H1 (cell line): ENCODE data around the gene GNAQ. TPM values are rescaled to one million over a fixed set of nuclear protein-coding genes. Genes with fewer than 3 reads are reported as not detected.

Experiments
- EGR1 ChIP-seq: IDR thresholded peaks from 2 replicates; pipeline ENCODE4 v1.6.1; 2011; ENCODE audit warnings: low read depth, low read length, borderline replicate concordance
- SP1 ChIP-seq: IDR thresholded peaks from 2 replicates; pipeline ENCODE4 v1.6.1; 2011; ENCODE audit warnings: low read depth, low read length
- SP4 ChIP-seq: IDR thresholded peaks from 2 replicates; pipeline ENCODE4 v1.6.1; 2012; ENCODE audit warnings: low read length, inconsistent platforms
- TBP ChIP-seq: IDR thresholded peaks from 2 replicates; pipeline ENCODE4 v1.6.1; 2011; ENCODE audit warnings: low read depth, low read length, improper control_type of control experiment
- polyA plus RNA-seq, 7 experiments: library from polyadenylated mRNA; depleted of rRNA in 3 of 7; stranded (reverse) in 5 of 7; unstranded in 2 of 7; fragments of >200 nt in 5 of 7; fragments of 200-250 nt in 2 of 7; gene quantifications; 1 replicate in 5 of 7; 2 replicates in 1 of 7; 4 replicates in 1 of 7; pipeline versions ENCODE4 v1.2.1 to v1.2.3, GENCODE V29; 2011 to 2013; ENCODE audit warnings: missing spikeins in 2 of 7, mixed read lengths in 2 of 7
- total RNA-seq: library from RNA; stranded (reverse); fragmentation: NEBNext Ultra II Directional; extraction: Animal tissue kit (Norgen Biotek cat#: 25700); gene quantifications from 2 replicates; pipeline ENCODE4 v1.2.1, GENCODE V29; 2021
- TF ChIP-seq, protein P1 (sequence below): fragments of 300-600 bp; sonication (generic); IDR thresholded peaks from 2 replicates; pipeline ENCODE4 v1.7.1; 2012; ENCODE audit warnings: low read length, moderate library complexity, mild to moderate bottlenecking, inconsistent platforms; ENCODE audit not compliant: insufficient replicate concordance

Gene GNAQ
- total and polyA plus RNA-seq, 2 of the 8 experiments (the other 6 are each of a cell fraction or from before 2014, with no cell fraction given), result 22.8 to 63.8 TPM

DNA sequence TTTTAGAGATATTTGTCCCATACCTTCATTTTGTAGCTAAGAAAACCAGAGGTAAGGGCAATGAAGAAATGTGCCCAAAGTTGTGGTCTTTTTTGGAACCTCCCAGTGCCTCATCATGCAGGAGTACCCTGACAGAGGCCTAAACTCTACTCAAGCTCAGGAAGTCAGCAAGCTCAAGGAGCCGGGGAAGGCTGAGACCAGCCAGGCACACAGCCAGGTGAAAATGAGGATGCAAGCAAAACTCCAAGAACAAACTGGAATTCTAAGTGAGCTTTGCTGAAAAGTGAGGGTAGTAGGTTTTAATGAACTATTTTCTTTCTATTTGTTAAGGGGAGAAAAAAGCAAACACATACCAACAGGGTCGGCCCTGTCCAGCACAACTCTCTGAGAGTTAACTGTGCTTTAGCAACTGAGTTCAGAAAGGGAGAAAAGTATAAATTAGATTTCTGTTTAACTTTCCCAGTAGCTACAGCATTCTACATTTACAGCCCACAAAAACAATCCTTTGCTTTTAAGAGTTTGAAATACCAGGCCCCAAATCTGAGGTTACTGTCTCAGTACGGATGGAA lies 146.4 kb downstream of the GNAQ start (continued):
- TF ChIP-seq, protein P1, sequence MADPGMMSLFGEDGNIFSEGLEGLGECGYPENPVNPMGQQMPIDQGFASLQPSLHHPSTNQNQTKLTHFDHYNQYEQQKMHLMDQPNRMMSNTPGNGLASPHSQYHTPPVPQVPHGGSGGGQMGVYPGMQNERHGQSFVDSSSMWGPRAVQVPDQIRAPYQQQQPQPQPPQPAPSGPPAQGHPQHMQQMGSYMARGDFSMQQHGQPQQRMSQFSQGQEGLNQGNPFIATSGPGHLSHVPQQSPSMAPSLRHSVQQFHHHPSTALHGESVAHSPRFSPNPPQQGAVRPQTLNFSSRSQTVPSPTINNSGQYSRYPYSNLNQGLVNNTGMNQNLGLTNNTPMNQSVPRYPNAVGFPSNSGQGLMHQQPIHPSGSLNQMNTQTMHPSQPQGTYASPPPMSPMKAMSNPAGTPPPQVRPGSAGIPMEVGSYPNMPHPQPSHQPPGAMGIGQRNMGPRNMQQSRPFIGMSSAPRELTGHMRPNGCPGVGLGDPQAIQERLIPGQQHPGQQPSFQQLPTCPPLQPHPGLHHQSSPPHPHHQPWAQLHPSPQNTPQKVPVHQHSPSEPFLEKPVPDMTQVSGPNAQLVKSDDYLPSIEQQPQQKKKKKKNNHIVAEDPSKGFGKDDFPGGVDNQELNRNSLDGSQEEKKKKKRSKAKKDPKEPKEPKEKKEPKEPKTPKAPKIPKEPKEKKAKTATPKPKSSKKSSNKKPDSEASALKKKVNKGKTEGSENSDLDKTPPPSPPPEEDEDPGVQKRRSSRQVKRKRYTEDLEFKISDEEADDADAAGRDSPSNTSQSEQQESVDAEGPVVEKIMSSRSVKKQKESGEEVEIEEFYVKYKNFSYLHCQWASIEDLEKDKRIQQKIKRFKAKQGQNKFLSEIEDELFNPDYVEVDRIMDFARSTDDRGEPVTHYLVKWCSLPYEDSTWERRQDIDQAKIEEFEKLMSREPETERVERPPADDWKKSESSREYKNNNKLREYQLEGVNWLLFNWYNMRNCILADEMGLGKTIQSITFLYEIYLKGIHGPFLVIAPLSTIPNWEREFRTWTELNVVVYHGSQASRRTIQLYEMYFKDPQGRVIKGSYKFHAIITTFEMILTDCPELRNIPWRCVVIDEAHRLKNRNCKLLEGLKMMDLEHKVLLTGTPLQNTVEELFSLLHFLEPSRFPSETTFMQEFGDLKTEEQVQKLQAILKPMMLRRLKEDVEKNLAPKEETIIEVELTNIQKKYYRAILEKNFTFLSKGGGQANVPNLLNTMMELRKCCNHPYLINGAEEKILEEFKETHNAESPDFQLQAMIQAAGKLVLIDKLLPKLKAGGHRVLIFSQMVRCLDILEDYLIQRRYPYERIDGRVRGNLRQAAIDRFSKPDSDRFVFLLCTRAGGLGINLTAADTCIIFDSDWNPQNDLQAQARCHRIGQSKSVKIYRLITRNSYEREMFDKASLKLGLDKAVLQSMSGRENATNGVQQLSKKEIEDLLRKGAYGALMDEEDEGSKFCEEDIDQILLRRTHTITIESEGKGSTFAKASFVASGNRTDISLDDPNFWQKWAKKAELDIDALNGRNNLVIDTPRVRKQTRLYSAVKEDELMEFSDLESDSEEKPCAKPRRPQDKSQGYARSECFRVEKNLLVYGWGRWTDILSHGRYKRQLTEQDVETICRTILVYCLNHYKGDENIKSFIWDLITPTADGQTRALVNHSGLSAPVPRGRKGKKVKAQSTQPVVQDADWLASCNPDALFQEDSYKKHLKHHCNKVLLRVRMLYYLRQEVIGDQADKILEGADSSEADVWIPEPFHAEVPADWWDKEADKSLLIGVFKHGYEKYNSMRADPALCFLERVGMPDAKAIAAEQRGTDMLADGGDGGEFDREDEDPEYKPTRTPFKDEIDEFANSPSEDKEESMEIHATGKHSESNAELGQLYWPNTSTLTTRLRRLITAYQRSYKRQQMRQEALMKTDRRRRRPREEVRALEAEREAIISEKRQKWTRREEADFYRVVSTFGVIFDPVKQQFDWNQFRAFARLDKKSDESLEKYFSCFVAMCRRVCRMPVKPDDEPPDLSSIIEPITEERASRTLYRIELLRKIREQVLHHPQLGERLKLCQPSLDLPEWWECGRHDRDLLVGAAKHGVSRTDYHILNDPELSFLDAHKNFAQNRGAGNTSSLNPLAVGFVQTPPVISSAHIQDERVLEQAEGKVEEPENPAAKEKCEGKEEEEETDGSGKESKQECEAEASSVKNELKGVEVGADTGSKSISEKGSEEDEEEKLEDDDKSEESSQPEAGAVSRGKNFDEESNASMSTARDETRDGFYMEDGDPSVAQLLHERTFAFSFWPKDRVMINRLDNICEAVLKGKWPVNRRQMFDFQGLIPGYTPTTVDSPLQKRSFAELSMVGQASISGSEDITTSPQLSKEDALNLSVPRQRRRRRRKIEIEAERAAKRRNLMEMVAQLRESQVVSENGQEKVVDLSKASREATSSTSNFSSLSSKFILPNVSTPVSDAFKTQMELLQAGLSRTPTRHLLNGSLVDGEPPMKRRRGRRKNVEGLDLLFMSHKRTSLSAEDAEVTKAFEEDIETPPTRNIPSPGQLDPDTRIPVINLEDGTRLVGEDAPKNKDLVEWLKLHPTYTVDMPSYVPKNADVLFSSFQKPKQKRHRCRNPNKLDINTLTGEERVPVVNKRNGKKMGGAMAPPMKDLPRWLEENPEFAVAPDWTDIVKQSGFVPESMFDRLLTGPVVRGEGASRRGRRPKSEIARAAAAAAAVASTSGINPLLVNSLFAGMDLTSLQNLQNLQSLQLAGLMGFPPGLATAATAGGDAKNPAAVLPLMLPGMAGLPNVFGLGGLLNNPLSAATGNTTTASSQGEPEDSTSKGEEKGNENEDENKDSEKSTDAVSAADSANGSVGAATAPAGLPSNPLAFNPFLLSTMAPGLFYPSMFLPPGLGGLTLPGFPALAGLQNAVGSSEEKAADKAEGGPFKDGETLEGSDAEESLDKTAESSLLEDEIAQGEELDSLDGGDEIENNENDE, result no peak
- TF ChIP-seq TBP (no peak), SP4 (no peak), EGR1 (no peak), SP1 (no peak)
